Esophagus muscularis mucosa (tissue), 4 donors: Measurements from ENCODE around the gene GOLGA6C.

Source experiments
- CTCF ChIP-seq, 3 experiments: fragments of 200-600 bp in 2 of 3; fragments of 450-650 bp in 1 of 3; sonication (generic) in 2 of 3; IDR thresholded peaks; one replicate each; pipeline ENCODE4 v1.5.1; 2017 to 2019; ENCODE audit warnings: antibody characterized with exemption in 3 of 3, mild to moderate bottlenecking in 2 of 3, moderate library complexity in 1 of 3
- EP300 ChIP-seq: sonication (generic); formaldehyde crosslinking; IDR thresholded peaks from one replicate; pipeline ENCODE4 v1.6.1; 2017; ENCODE audit warnings: antibody characterized with exemption
- POLR2A ChIP-seq: fragments of 450-650 bp; IDR thresholded peaks from one replicate; pipeline ENCODE4 v1.6.1; 2017; ENCODE audit warnings: antibody characterized with exemption, moderate library complexity, mild to moderate bottlenecking, low read depth
- POLR2AphosphoS5 ChIP-seq, 2 donors: sonication (generic); formaldehyde crosslinking; IDR thresholded peaks; one replicate each; pipeline ENCODE4 v1.6.1; 2017; ENCODE audit warnings: antibody characterized with exemption in 2 of 2

- TF ChIP-seq CTCF (IDR thresholded peaks at IDR 0.05) = no peak
- TF ChIP-seq POLR2A = no peak
- no peak for TF ChIP-seq EP300
- TF ChIP-seq POLR2AphosphoS5 (IDR thresholded peaks at IDR 0.05) = no peak
These were observed 44.3 kb upstream of the GOLGA6C start for GRCh38 chr15:75213768-75214221.
